Lung microvascular endothelial cell (primary cell): Measurements from ENCODE around the gene BORCS6. TPM values are rescaled to one million over a fixed set of nuclear protein-coding genes. Genes with fewer than 3 reads are reported as not detected.
"Not testable (repeated sequence)": the region's sequence is repeated elsewhere in the genome, so short reads cannot be mapped to it uniquely, and the experiment has no call there.

Experiments used
- DNase-seq, 2 donors: peaks; one replicate each; pipeline versions ENCODE4 v3.0.0 to v3.0.0-alpha.2; 2010; ENCODE audit warnings: low read depth in 2 of 2
- total RNA-seq: library from RNA; depleted of rRNA; stranded (reverse); fragments of >200 nt; gene quantifications from 2 replicates; pipeline ENCODE4 v1.2.1, GENCODE V29; 2014

Gene BORCS6
- 7.8 and 8.9 TPM in 2 replicates for total RNA-seq

- DNase-seq = peak; percentile 97 to 99
Observed at GRCh38 chr17:8189711-8190477, at the start of gene BORCS6. TSS of gene BORCS6 (minus strand) at chr17:8190180. CDS start at chr17:8190140, 40 bp downstream.

- DNase-seq = no peak
Observed at GRCh38 chr17:8237886-8238285, 47.9 kb upstream of the BORCS6 start.

GRCh38 chr17:8237175-8237574 is 47.2 kb upstream of the BORCS6 start:
- no peak for DNase-seq

GRCh38 chr17:8235676-8236075 is 45.7 kb upstream of the BORCS6 start:
- no peak for DNase-seq

GRCh38 chr17:8234361-8235270 is 44.6 kb upstream of the BORCS6 start:
- DNase-seq = peak in 1 of 2 donors; percentile 24

GRCh38 chr17:8231701-8232100 is 41.7 kb upstream of the BORCS6 start:
- no peak for DNase-seq

GRCh38 chr17:8227238-8227581 is 37.2 kb upstream of the BORCS6 start:
- DNase-seq = no peak

- peak; percentile 92 to 93 for DNase-seq
Observed at GRCh38 chr17:8226536-8227237, 36.7 kb upstream of the BORCS6 start.

- DNase-seq = peak; percentile 68 to 77
Observed at GRCh38 chr17:8225813-8226535, 36.0 kb upstream of the BORCS6 start.

- DNase-seq = no peak
Observed at GRCh38 chr17:8224891-8225812, 35.2 kb upstream of the BORCS6 start.

- peak; percentile 38 to 67 for DNase-seq
Observed at GRCh38 chr17:8223356-8224126, 33.6 kb upstream of the BORCS6 start.

- DNase-seq = peak; percentile 95
Observed at GRCh38 chr17:8222630-8223355, 32.8 kb upstream of the BORCS6 start.

- no peak for DNase-seq
Observed at GRCh38 chr17:8222380-8222629, 32.3 kb upstream of the BORCS6 start.

- DNase-seq = peak; percentile 90
Observed at GRCh38 chr17:8221663-8222379, 31.8 kb upstream of the BORCS6 start.

- DNase-seq = peak; percentile 92 to 94
Observed at GRCh38 chr17:8220783-8221662, 31.0 kb upstream of the BORCS6 start.

- DNase-seq = not testable (repeated sequence)
Observed at GRCh38 chr17:8214000-8214399, 24.0 kb upstream of the BORCS6 start.
